Measurements from ENCODE around the gene DDX3X.
"Not testable (repeated sequence)": the region's sequence is repeated elsewhere in the genome, so short reads cannot be mapped to it uniquely, and the experiment has no call there.

Gene DDX3X

GRCh38 chrX:41353985-41354384, 20.0 kb downstream of the DDX3X start:
- in situ Hi-C loops (cut with HindIII; ENCODE audit: low sequenced_read_pairs), result no loop called here

- in situ Hi-C loops (cut with HindIII; ENCODE audit: low sequenced_read_pairs), result no loop called here
These were observed 35.2 kb downstream of the DDX3X start for GRCh38 chrX:41369152-41369551.

- in situ Hi-C loops (cut with HindIII; ENCODE audit: low sequenced_read_pairs), result not testable (repeated sequence)
These were observed 37.6 kb downstream of the DDX3X start for GRCh38 chrX:41371575-41371974.

- in situ Hi-C loops (cut with HindIII; ENCODE audit: low sequenced_read_pairs), result no loop called here
These were observed 40.1 kb downstream of the DDX3X start for GRCh38 chrX:41373989-41374606.

- in situ Hi-C loops (cut with HindIII; ENCODE audit: low sequenced_read_pairs), result loop anchor here (5.0 kb wide), 1 partner anchor 90 kb away; no protein-coding TSS in a partner anchor
These were observed 43.7 kb downstream of the DDX3X start for GRCh38 chrX:41377624-41378023.

GRCh38 chrX:41381685-41382084, 47.7 kb downstream of the DDX3X start:
- in situ Hi-C loops (cut with HindIII; ENCODE audit: low sequenced_read_pairs), result no loop called here

GRCh38 chrX:41382714-41383645, 49.0 kb downstream of the DDX3X start:
- in situ Hi-C loops (cut with HindIII; ENCODE audit: low sequenced_read_pairs), result no loop called here

GRCh38 chrX:41384051-41384705, 50.2 kb downstream of the DDX3X start:
- in situ Hi-C loops (cut with HindIII; ENCODE audit: low sequenced_read_pairs), result no loop called here

- in situ Hi-C loops (cut with HindIII; ENCODE audit: low sequenced_read_pairs), result no loop called here
These were observed 52.4 kb downstream of the DDX3X start for GRCh38 chrX:41386222-41386990.

- in situ Hi-C loops (cut with HindIII; ENCODE audit: low sequenced_read_pairs), result no loop called here
These were observed 54.6 kb downstream of the DDX3X start for GRCh38 chrX:41388543-41388942.

- in situ Hi-C loops (cut with HindIII; ENCODE audit: low sequenced_read_pairs), result no loop called here
These were observed 55.4 kb downstream of the DDX3X start for GRCh38 chrX:41389311-41389888.

- in situ Hi-C loops (cut with HindIII; ENCODE audit: low sequenced_read_pairs), result not testable (repeated sequence)
These were observed 56.6 kb downstream of the DDX3X start for GRCh38 chrX:41390576-41390975.

GRCh38 chrX:41391606-41392005, 57.6 kb downstream of the DDX3X start:
- in situ Hi-C loops (cut with HindIII; ENCODE audit: low sequenced_read_pairs), result no loop called here

- in situ Hi-C loops (cut with HindIII; ENCODE audit: low sequenced_read_pairs), result no loop called here
These were observed 60.3 kb downstream of the DDX3X start for GRCh38 chrX:41394293-41394692.

GRCh38 chrX:41397219-41397618, 63.3 kb downstream of the DDX3X start:
- in situ Hi-C loops (cut with HindIII; ENCODE audit: low sequenced_read_pairs), result no loop called here

GRCh38 chrX:41397768-41398167, 63.8 kb downstream of the DDX3X start:
- in situ Hi-C loops (cut with HindIII; ENCODE audit: low sequenced_read_pairs), result no loop called here

- in situ Hi-C loops (cut with HindIII; ENCODE audit: low sequenced_read_pairs), result not testable (repeated sequence)
These were observed 68.6 kb downstream of the DDX3X start for GRCh38 chrX:41402556-41402955.

GRCh38 chrX:41405551-41405950, 71.6 kb downstream of the DDX3X start:
- in situ Hi-C loops (cut with HindIII; ENCODE audit: low sequenced_read_pairs), result no loop called here

- in situ Hi-C loops (cut with HindIII; ENCODE audit: low sequenced_read_pairs), result no loop called here
These were observed 72.2 kb downstream of the DDX3X start for GRCh38 chrX:41406201-41406600.

- in situ Hi-C loops (cut with HindIII; ENCODE audit: low sequenced_read_pairs), result no loop called here
These were observed 73.9 kb downstream of the DDX3X start for GRCh38 chrX:41407816-41408215.

Measured in endothelial cell of hepatic sinusoid (primary cell).